AG04450 (cell line): Measurements from ENCODE around the gene IGLL5. TPM values are rescaled to one million over a fixed set of nuclear protein-coding genes. Genes with fewer than 3 reads are reported as not detected.

Source experiments
- CTCF ChIA-PET: fragments of 300-600, 350-600 bp; formaldehyde crosslinking; extraction: SDS; loops from one replicate; lab custom pipeline; 2022; ENCODE audit warnings: antibody characterized with exemption, inconsistent platforms; lab: Charles Lee
- POLR2A ChIA-PET: fragments of 350-600 bp; formaldehyde crosslinking; extraction: SDS; loops from one replicate; lab custom pipeline; 2021; ENCODE audit warnings: antibody characterized with exemption, inconsistent platforms; lab: Yijun Ruan, JAX
- DNase-seq: peaks from one replicate; pipeline ENCODE4 v3.0.0-alpha.2; 2011; ENCODE audit warnings: low read depth, low spot score
- H3K27ac ChIP-seq: one replicate; pipeline ENCODE4 v1.5.1; 2012; ENCODE audit warnings: low read depth, low read length, control low read depth
- H3K27me3 ChIP-seq: one replicate; pipeline ENCODE4 v1.6.0; 2012; ENCODE audit warnings: low read length; ENCODE audit not compliant: control insufficient read depth, insufficient read depth
- H3K4me3 ChIP-seq: 2 replicates; pipeline ENCODE4 v1.5.1; 2011; ENCODE audit warnings: mild to moderate bottlenecking, low read depth, low read length, control low read depth
- H3K9me3 ChIP-seq: 2 replicates; pipeline ENCODE4 v1.5.1; 2012; ENCODE audit warnings: low read length; ENCODE audit not compliant: control insufficient read depth, insufficient read depth
- polyA plus RNA-seq: library from polyadenylated mRNA; depleted of rRNA; stranded (reverse); fragments of >200 nt; gene quantifications from 2 replicates; pipeline ENCODE4 v1.2.3, GENCODE V29; 2011
- TF ChIP-seq, protein P1 (sequence below): IDR thresholded peaks from 2 replicates; pipeline ENCODE4 v1.5.1; 2011; ENCODE audit warnings: low read depth, low read length, control low read depth, inconsistent platforms

The IGLL5 gene
- polyA plus RNA-seq, 1 experiment: not detected

GRCh38 chr22:22938672-22939587 is 51.3 kb downstream of the IGLL5 start:
- ChIA-PET CTCF (interaction anchor here (1.8 kb wide), 1 partner anchor 18 kb away, joined by 4 read pairs; no protein-coding TSS in a partner anchor), POLR2A (no interaction called here)
- TF ChIP-seq, protein P1, sequence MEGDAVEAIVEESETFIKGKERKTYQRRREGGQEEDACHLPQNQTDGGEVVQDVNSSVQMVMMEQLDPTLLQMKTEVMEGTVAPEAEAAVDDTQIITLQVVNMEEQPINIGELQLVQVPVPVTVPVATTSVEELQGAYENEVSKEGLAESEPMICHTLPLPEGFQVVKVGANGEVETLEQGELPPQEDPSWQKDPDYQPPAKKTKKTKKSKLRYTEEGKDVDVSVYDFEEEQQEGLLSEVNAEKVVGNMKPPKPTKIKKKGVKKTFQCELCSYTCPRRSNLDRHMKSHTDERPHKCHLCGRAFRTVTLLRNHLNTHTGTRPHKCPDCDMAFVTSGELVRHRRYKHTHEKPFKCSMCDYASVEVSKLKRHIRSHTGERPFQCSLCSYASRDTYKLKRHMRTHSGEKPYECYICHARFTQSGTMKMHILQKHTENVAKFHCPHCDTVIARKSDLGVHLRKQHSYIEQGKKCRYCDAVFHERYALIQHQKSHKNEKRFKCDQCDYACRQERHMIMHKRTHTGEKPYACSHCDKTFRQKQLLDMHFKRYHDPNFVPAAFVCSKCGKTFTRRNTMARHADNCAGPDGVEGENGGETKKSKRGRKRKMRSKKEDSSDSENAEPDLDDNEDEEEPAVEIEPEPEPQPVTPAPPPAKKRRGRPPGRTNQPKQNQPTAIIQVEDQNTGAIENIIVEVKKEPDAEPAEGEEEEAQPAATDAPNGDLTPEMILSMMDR: no peak
- Histone ChIP-seq H3K27ac (no peak overlapping the region), H3K4me3 (no peak overlapping the region), H3K9me3 (no peaks in the 10 kb centered on the region; the same call in 1 of the 2 replicates), H3K27me3 (peaks cover 5% of the 10 kb centered on the region)
- no peak for DNase-seq

DNA sequence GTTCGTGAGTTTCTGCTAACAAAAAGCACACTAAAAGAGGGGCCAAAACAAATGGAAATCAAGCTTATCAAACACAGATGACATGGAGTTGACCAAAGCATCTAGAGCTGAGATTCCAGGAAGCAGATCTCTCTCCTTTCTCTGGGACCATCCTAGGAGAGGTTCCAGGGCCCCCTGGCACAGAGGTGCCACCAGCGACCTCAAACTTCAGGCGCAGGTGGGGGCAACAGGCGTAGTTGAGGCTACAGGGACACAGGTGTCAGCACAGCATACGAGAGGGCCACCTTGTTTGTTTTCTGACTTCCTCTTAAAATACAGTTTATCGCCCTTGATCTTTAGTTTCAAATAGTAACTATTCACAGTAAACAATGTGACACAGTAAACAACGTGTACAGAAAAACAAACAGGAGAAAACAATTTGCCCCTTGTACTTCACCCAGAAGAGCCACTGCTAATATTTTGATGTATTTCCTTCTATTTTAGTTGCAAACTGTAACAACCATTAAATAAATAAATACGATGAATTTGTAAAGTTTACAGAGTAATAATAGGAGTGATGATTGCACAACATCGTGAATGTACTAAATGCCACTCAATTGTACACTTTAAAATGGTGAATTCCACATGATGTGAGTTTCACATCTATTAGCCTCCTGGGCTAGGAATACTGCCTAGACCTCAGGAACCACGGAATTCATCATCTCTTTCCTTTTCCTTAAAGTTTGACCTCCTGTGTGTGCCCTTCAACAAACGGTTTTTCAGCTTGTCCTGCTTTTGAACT is 52.2 kb downstream of the IGLL5 start:
- H3K9me3 ChIP-seq: no peaks in the 10 kb centered on the region
- H3K27ac ChIP-seq: no peak overlapping the region
- ChIA-PET CTCF (interaction anchor here (0.6 kb wide), 1 partner anchor 476 kb away, joined by 3 read pairs; no protein-coding TSS in a partner anchor), POLR2A (no interaction called here)
- H3K27me3 ChIP-seq: peaks cover 5% of the 10 kb centered on the region
- H3K4me3 ChIP-seq: no peak overlapping the region
- TF ChIP-seq, protein P1: no peak
- no peak for DNase-seq

DNA sequence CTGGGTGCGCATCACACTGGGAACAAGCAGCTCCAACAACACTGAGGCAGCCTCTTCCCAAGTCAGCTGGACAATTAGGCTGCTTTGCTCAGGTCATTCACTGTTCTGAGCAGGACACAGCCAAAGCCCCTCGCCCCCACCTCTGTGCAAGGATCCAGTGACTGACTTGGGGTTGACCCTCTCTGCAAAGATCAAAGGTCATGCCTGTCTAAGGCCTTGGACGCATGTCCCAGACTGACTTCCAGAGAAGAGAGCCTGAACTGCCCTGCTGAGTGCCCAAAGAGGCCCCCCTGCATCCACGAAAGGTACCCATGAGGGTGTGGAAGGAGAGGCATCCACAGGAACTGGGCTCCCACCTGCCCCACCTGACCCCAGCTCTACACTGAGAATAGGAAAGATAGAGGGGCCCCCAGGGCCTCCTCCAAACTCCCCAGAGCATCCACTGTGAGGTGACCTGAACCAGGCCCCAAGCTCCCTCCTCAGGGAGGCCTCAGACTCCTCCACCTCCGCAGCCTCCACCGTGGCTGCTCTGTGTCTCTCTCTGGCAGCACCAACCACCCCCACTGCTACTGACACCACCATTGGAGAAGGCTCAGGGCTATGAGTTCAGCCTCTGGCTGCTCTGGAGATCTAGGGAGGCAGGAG is 53.5 kb downstream of the IGLL5 start:
- CTCF ChIA-PET: interaction anchor here (1.4 kb wide), 1 partner anchor 16 kb away, joined by 3 read pairs; no protein-coding TSS in a partner anchor
- Histone ChIP-seq H3K27ac (no peak overlapping the region), H3K4me3 (no peak overlapping the region), H3K27me3 (peaks cover 5% of the 10 kb centered on the region), H3K9me3 (no peaks in the 10 kb centered on the region)
- DNase-seq: no peak
- TF ChIP-seq, protein P1: no peak
- POLR2A ChIA-PET: no interaction called here

DNA sequence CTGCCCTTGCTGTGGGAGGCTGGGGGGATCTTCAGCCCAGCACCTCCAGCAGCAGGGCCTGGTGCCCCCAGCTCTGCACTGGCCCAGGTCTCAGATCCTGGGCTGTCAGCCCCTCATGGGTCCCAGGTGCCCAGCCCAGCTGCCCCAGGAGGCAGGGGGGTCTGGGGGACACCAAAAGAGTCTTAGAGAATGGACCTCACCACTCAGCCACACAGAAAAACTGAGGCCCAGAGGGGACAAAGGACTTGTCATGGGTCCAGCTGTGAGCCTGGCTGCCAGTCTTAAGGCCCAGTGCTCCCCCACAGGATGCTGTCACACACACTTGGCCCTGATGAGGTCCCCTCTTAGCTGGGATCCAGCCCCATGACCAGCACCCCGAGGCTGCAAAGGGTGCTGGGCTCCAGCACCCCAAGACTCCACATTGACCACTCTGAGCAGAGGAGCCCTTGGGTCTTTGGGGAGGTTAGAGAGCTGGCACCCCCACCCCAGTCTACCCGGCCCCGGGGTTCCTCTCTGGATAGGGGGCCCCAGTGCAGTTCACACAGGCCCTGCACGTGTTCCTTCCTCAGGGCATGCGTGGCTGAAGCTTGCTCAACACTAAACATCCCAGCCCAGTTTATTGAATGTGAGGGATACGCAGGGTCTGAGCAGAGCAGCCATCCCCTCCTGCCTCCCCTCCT is 54.4 kb downstream of the IGLL5 start:
- no peak overlapping the region for H3K27ac ChIP-seq
- no peaks in the 10 kb centered on the region for H3K9me3 ChIP-seq
- DNase-seq: no peak
- TF ChIP-seq, protein P1: no peak
- H3K4me3 ChIP-seq: no peak overlapping the region
- ChIA-PET POLR2A (no interaction called here), CTCF (interaction anchor here (1.4 kb wide), 1 partner anchor 15 kb away, joined by 3 read pairs; no protein-coding TSS in a partner anchor)
- H3K27me3 ChIP-seq: peaks cover 5% of the 10 kb centered on the region
